Lower lobe of right lung (tissue), 2 donors: ENCODE results near the gene MBTPS1. TPM values are rescaled to one million over a fixed set of nuclear protein-coding genes. Genes with fewer than 3 reads are reported as not detected.

ENCODE experiments used
- ATAC-seq, 2 donors: fragments of 200-7000 bp; cut with Tn5 transposase; one replicate each; pipeline ENCODE4 v1.9.1; 2020 to 2022; ENCODE audit warnings: mild to moderate bottlenecking in 2 of 2, moderate library complexity in 2 of 2
- DNase-seq: peaks from one replicate; pipeline ENCODE4 v3.0.0-alpha.2; 2020
- H3K27ac ChIP-seq: fragments of 200-600 bp; one replicate; pipeline ENCODE4 v1.8.0; 2022
- H3K27me3 ChIP-seq: fragments of 200-600 bp; one replicate; pipeline ENCODE4 v1.8.0; 2022; ENCODE audit warnings: low read depth
- H3K36me3 ChIP-seq: fragments of 200-600 bp; one replicate; pipeline ENCODE4 v1.8.0; 2022; ENCODE audit warnings: mild to moderate bottlenecking
- H3K4me1 ChIP-seq: fragments of 200-600 bp; one replicate; pipeline ENCODE4 v1.8.0; 2022
- H3K4me3 ChIP-seq: fragments of 200-600 bp; one replicate; pipeline ENCODE4 v1.8.0; 2022; ENCODE audit warnings: mild to moderate bottlenecking
- H3K9me3 ChIP-seq: fragments of 200-600 bp; one replicate; pipeline ENCODE4 v1.8.0; 2022
- intact Hi-C: fragments of 100-400 bp; cut with DNase I; formaldehyde crosslinking; loops from one replicate; pipeline ENCODE4 v1.11.0; 2022
- total RNA-seq: library from RNA; stranded (reverse); fragmentation: NEBNext Ultra II Directional; extraction: Animal tissue kit (Norgen Biotek cat#: 25700); gene quantifications from one replicate; pipeline ENCODE4 v1.2.1, GENCODE V29; 2021
- TF ChIP-seq, protein P1 (sequence below): fragments of 200-600 bp; IDR thresholded peaks from one replicate; pipeline ENCODE4 v1.8.0; 2022; ENCODE audit warnings: antibody characterized with exemption, mild to moderate bottlenecking
- donor health status: DM: no; HTN: yes; CAD: no; lungs with severe emphysema.

MBTPS1 gene
- total RNA-seq, 1 donor from 2014 or later: 94.7 TPM

DNA sequence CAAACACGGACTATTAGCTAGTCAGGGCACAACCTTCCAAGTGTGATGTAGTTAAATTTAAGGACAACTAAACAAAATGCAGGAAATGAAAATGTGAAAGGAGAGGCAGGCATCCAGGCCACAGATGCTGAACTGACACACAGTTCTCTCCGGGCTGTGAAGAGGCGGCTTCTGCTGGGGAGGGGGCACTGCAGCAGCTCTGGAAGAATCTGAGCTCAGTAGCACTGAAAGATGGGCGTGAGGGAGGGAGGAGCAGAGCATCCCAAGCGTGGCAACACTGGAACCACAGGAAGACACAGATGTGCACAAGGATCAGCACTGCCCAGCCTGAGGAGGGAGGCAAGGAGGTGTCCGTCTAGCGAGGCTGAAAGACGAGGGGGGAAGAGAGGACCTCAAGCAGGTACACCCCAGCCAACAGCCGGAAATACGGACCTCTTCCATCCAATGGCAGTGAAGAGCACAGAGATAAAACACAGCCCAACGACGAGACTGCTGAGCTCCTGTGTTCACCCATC, 11.4 kb downstream of the MBTPS1 start:
- no peaks in the 10 kb centered on the region for H3K9me3 ChIP-seq
- TF ChIP-seq, protein P1, sequence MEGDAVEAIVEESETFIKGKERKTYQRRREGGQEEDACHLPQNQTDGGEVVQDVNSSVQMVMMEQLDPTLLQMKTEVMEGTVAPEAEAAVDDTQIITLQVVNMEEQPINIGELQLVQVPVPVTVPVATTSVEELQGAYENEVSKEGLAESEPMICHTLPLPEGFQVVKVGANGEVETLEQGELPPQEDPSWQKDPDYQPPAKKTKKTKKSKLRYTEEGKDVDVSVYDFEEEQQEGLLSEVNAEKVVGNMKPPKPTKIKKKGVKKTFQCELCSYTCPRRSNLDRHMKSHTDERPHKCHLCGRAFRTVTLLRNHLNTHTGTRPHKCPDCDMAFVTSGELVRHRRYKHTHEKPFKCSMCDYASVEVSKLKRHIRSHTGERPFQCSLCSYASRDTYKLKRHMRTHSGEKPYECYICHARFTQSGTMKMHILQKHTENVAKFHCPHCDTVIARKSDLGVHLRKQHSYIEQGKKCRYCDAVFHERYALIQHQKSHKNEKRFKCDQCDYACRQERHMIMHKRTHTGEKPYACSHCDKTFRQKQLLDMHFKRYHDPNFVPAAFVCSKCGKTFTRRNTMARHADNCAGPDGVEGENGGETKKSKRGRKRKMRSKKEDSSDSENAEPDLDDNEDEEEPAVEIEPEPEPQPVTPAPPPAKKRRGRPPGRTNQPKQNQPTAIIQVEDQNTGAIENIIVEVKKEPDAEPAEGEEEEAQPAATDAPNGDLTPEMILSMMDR: no peak

DNA sequence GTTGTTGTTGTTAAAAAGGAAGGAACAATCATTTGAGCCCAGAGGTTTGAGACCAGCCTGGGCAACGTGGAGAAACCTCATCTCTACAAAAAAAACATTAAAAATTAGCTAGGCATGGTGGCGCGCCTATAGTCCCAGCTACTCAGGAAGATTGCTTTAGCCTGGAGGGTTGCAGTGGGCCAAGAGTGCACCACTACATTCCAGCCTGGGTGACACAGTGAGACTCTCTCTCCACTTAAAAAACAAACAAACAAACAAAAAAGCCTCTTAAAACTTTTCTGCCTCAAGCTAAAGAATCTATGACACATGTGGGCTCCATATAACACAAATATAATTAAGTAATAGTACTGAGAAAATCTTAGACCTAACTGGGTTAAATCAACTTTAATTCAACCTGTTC, 12.5 kb downstream of the MBTPS1 start:
- no peak overlapping the region for H3K4me3 ChIP-seq
- TF ChIP-seq, protein P1: no peak
- DNase-seq (no peak), ATAC-seq (peak in 1 of 2 donors; percentile 31)
- no peaks in the 10 kb centered on the region for H3K9me3 ChIP-seq
- intact Hi-C loops: no loop called here
- H3K36me3 ChIP-seq: peaks cover 32% of the 10 kb centered on the region
- H3K27me3 ChIP-seq: no peaks in the 10 kb centered on the region
- H3K4me1 ChIP-seq: peaks cover 31% of the 10 kb centered on the region
- H3K27ac ChIP-seq: no peak overlapping the region

More for the DNA sequence above, 11.4 kb downstream of the MBTPS1 start:
- Histone ChIP-seq H3K36me3 (peaks cover 28% of the 10 kb centered on the region), H3K4me1 (peaks cover 27% of the 10 kb centered on the region), H3K27ac (no peak overlapping the region), H3K4me3 (no peak overlapping the region), H3K27me3 (no peaks in the 10 kb centered on the region)
- no peak for ATAC-seq
- no peak for DNase-seq
- intact Hi-C loops: no loop called here

DNA sequence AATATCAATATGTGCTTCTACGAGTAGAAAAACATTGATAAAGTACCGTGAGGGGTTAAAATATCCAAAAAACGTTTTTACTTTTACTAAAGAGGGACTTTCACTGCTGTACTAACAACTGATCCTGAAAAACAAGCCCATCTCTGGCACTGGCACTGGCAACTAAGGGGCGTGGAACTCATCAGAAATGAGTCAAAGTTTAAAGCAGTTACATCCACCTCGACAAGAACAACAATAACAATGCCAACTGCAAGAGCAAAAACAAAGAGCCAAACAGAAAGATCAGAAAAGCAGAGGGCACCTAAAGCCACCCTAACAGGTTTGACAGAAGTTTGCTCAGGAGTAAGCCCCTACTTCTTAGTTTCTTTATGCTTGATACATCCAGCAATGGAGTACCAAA, 13.1 kb downstream of the MBTPS1 start:
- peaks cover 31% of the 10 kb centered on the region for H3K36me3 ChIP-seq
- DNase-seq (no peak), ATAC-seq (peak in 1 of 2 donors; percentile 51)
- no peak overlapping the region for H3K27ac ChIP-seq
- no peak overlapping the region for H3K4me3 ChIP-seq
- intact Hi-C loops: no loop called here
- H3K9me3 ChIP-seq: no peaks in the 10 kb centered on the region
- no peaks in the 10 kb centered on the region for H3K27me3 ChIP-seq
- TF ChIP-seq, protein P1: no peak
- peaks cover 34% of the 10 kb centered on the region for H3K4me1 ChIP-seq

DNA sequence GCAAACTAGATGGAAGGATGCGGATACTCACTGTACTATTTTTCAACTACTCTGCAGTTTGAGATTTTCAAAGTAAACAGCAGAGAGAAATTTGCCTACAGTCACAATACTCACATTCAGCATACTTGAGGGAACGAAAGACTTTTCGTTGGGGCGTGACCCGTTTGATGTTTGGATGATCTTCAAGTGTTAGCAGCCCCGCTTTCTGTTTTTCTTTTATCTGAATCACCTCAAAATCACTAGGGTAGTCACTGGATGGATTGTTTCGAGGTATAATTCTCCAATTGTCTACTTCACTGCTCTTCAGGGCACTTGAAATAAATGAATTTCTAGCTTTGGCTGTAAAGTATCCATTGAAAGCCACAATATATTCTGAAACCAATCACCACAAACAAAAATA, 17.8 kb downstream of the MBTPS1 start:
- no peak overlapping the region for H3K27ac ChIP-seq
- no peaks in the 10 kb centered on the region for H3K27me3 ChIP-seq
- DNase-seq: no peak
- H3K4me1 ChIP-seq: peaks cover 52% of the 10 kb centered on the region
- TF ChIP-seq, protein P1: no peak
- ATAC-seq: no peak
- H3K36me3 ChIP-seq: peaks cover 60% of the 10 kb centered on the region
- H3K9me3 ChIP-seq: no peaks in the 10 kb centered on the region
- intact Hi-C loops: no loop called here
- no peak overlapping the region for H3K4me3 ChIP-seq

DNA sequence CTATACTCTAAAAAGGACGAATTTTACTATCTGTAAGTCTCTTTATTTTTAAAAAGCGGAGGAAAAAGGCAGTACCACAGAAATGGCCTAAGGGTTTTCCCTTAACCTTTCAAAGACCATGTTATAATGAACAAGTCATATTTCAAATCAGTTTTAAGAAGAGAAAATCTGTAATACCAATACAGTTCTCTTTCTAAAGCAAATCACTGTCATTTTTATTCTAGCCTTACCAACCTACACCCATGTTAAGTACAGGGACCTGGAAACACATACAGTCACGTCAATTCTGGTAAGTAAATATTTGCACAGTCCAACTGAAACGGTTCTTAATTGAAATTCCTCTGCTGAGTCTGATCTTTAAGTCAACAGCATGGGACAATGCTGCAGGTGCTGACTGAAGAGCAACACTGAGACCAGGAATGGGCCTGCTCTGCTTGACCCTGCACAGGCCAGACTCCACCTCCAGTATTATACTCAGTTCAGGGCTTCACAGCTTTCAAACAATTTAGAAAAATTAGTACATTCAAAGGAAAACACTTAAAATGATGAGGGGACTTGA, 20.2 kb downstream of the MBTPS1 start:
- TF ChIP-seq, protein P1: no peak
- H3K27ac ChIP-seq: no peak overlapping the region
- no peak overlapping the region for H3K4me3 ChIP-seq
- intact Hi-C loops: no loop called here
- ATAC-seq (peak; percentile 92 to 95), DNase-seq (no peak)
- H3K4me1 ChIP-seq: peaks cover 38% of the 10 kb centered on the region
- no peaks in the 10 kb centered on the region for H3K27me3 ChIP-seq
- H3K9me3 ChIP-seq: no peaks in the 10 kb centered on the region
- H3K36me3 ChIP-seq: peaks cover 83% of the 10 kb centered on the region
